HL-60 (cell line): ENCODE data around the gene LAPTM5.

Source experiments
- DNase-seq, 2 experiments: peaks; one replicate each; pipeline ENCODE4 v3.0.0-alpha.2; 2010 to 2020; ENCODE audit warnings: low read depth in 1 of 2, low spot score in 1 of 2
- H3K27ac ChIP-seq: fragments of 250-450 bp; sonication (Bioruptor Pico); replicated peaks from 2 replicates; pipeline ENCODE4 v1.5.1; 2020; ENCODE audit warnings: mild to moderate bottlenecking, moderate library complexity
- H3K27me3 ChIP-seq: fragments of 250-450 bp; sonication (Bioruptor Pico); 2 replicates; pipeline ENCODE4 v1.5.1; 2021; ENCODE audit warnings: mild to moderate bottlenecking, moderate library complexity; ENCODE audit not compliant: insufficient read depth, poor library complexity, severe bottlenecking
- H3K4me3 ChIP-seq: replicated peaks from 2 replicates; pipeline ENCODE4 v1.5.1; 2011; ENCODE audit warnings: mild to moderate bottlenecking, control low read depth, low read length; ENCODE audit not compliant: insufficient read depth
- GABPA ChIP-seq: IDR thresholded peaks from 2 replicates; pipeline ENCODE4 v1.6.1; 2012; ENCODE audit warnings: low read depth
- POLR2AphosphoS5 ChIP-seq: IDR thresholded peaks from 2 replicates; pipeline ENCODE4 v1.6.1; 2012; ENCODE audit warnings: low read depth
- SPI1 ChIP-seq: IDR thresholded peaks from 2 replicates; pipeline ENCODE4 v1.6.1; 2012; ENCODE audit warnings: low read depth, mild to moderate bottlenecking, borderline replicate concordance
- TF ChIP-seq, protein P1 (sequence below): IDR thresholded peaks from 2 replicates; pipeline ENCODE4 v1.6.1; 2012; ENCODE audit warnings: low read depth; ENCODE audit not compliant: insufficient replicate concordance
- TF ChIP-seq, protein P2 (sequence below): IDR thresholded peaks from one replicate; pipeline ENCODE4 v1.5.1; 2011; ENCODE audit warnings: low read length, control low read depth, inconsistent platforms; ENCODE audit not compliant: insufficient read depth

The LAPTM5 gene

DNA sequence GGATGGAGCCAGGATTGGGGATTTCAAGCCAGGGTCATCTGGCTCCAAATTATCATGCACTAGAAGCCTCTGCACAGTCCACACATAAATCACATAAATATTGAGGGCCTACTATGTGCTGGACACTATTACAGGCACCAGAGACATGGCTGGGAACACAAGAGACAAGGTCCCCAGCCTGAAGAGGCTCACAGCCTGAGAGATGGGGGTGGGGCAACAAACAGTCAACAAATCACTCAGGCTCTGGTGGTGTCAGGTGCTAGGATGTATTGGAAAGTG, 41.6 kb upstream of the LAPTM5 start:
- H3K27ac ChIP-seq, result no peak overlapping the region
- peaks cover 14% of the 10 kb centered on the region for H3K27me3 ChIP-seq
- no peak overlapping the region for H3K4me3 ChIP-seq
- DNase-seq, result no peak
- TF ChIP-seq POLR2AphosphoS5 (no peak), SPI1 (no peak), GABPA (no peak)
- TF ChIP-seq, protein P1, sequence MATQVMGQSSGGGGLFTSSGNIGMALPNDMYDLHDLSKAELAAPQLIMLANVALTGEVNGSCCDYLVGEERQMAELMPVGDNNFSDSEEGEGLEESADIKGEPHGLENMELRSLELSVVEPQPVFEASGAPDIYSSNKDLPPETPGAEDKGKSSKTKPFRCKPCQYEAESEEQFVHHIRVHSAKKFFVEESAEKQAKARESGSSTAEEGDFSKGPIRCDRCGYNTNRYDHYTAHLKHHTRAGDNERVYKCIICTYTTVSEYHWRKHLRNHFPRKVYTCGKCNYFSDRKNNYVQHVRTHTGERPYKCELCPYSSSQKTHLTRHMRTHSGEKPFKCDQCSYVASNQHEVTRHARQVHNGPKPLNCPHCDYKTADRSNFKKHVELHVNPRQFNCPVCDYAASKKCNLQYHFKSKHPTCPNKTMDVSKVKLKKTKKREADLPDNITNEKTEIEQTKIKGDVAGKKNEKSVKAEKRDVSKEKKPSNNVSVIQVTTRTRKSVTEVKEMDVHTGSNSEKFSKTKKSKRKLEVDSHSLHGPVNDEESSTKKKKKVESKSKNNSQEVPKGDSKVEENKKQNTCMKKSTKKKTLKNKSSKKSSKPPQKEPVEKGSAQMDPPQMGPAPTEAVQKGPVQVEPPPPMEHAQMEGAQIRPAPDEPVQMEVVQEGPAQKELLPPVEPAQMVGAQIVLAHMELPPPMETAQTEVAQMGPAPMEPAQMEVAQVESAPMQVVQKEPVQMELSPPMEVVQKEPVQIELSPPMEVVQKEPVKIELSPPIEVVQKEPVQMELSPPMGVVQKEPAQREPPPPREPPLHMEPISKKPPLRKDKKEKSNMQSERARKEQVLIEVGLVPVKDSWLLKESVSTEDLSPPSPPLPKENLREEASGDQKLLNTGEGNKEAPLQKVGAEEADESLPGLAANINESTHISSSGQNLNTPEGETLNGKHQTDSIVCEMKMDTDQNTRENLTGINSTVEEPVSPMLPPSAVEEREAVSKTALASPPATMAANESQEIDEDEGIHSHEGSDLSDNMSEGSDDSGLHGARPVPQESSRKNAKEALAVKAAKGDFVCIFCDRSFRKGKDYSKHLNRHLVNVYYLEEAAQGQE, result no peak
- TF ChIP-seq, protein P2, sequence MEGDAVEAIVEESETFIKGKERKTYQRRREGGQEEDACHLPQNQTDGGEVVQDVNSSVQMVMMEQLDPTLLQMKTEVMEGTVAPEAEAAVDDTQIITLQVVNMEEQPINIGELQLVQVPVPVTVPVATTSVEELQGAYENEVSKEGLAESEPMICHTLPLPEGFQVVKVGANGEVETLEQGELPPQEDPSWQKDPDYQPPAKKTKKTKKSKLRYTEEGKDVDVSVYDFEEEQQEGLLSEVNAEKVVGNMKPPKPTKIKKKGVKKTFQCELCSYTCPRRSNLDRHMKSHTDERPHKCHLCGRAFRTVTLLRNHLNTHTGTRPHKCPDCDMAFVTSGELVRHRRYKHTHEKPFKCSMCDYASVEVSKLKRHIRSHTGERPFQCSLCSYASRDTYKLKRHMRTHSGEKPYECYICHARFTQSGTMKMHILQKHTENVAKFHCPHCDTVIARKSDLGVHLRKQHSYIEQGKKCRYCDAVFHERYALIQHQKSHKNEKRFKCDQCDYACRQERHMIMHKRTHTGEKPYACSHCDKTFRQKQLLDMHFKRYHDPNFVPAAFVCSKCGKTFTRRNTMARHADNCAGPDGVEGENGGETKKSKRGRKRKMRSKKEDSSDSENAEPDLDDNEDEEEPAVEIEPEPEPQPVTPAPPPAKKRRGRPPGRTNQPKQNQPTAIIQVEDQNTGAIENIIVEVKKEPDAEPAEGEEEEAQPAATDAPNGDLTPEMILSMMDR, result no peak

DNA sequence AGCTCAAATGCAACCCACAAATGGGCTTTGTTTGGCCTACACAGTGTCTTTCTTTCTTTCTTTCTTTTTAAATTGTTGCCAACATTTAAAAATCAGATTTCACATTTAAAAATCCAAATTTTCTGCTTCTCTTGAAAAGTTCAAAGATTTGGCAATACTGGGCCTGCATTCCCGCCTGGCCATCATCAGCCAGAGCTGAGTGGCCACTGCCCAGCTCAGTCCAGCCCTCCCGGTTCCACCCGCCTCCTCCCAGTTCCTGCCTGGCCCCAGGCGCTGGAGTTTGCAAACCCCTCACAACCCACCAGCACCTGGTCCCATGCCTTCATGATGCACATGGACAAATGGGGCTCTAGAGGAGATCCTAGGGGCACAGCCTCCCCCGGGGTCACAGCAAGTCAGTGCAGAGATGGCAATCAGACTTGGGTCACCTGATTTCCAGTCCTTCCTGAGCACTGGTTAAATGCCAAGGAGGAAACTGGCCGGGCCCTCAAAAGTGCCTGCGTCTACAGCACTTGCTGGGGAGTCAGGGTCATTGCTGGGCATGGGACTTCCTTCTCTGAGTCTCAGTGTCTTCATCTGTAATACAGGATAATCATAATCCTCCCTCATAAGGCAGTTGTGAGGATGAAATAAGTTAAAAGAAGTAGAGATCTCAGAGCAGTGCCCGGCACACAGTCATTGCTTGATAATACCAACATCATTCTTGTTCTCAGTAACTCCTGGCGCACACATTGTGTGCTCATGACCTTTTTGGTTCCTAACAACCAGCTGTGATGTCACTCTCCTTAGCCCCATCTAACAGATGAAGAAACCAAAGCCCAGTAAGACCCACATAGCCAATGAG, 41.0 kb upstream of the LAPTM5 start:
- Histone ChIP-seq H3K27ac (no peak overlapping the region), H3K4me3 (no peak overlapping the region), H3K27me3 (peaks cover 10% of the 10 kb centered on the region)
- DNase-seq, result no peak
- TF ChIP-seq, protein P1, result no peak
- TF ChIP-seq GABPA, result no peak
- no peak for TF ChIP-seq SPI1
- TF ChIP-seq, protein P2, result no peak
- TF ChIP-seq POLR2AphosphoS5, result no peak

DNA sequence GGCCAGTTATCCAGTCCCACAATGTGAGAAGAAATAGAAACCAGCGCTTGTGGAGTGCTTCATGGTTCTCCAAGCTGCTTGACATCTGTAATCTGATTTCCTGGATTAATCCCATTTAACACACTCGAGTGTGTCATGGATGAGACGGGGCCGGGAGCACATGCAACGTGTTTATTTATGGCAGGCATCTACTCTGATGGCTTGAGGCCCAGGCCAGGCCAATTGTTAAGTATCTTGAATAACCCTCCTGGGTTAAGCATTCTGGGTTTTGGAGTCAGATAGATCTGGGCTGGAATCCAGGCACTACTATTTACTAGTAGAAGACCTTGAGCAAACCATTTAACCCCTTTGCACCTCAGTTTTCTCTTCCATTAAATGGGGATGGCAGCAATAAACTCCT, 37.5 kb upstream of the LAPTM5 start:
- no peak for TF ChIP-seq SPI1
- Histone ChIP-seq H3K27me3 (no peaks in the 10 kb centered on the region), H3K4me3 (no peak overlapping the region), H3K27ac (no peak overlapping the region)
- no peak for DNase-seq

DNA sequence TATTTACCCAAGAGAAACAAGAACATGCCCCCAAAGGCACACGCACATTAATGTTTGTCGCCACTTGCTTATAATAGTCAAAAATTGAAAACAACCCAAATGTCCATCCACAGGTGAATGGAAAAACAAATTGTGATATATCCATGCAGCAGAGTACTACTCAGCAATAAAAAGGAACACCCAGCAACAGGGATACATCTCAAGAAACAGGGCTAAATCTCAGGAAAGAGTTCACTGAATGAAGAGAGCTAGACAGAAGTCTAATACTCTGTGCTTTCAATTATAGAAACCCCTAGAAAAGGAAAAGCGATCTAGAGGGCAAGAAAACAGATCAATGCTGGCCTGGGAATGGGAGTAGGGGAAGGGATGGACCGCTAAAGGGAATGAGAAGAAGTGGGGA, 36.7 kb upstream of the LAPTM5 start:
- Histone ChIP-seq H3K4me3 (no peak overlapping the region), H3K27ac (no peak overlapping the region)
- TF ChIP-seq POLR2AphosphoS5 (no peak), SPI1 (no peak), GABPA (no peak)
- TF ChIP-seq, protein P1, result no peak
- TF ChIP-seq, protein P2, result no peak

More for the DNA sequence above, 36.7 kb upstream of the LAPTM5 start:
- H3K27me3 ChIP-seq, result no peaks in the 10 kb centered on the region
- DNase-seq, result no peak
